HepG2 (cell line): Measurements from ENCODE around the gene STK32C. TPM values are rescaled to one million over a fixed set of nuclear protein-coding genes. Genes with fewer than 3 reads are reported as not detected.

Experiments
- ATAC-seq: fragments of 200-7000 bp; cut with Tn5 transposase; 3 replicates; pipeline ENCODE4 v1.9.1; 2020; ENCODE audit warnings: mild to moderate bottlenecking, moderate library complexity
- BruUV-seq: library from RNA; stranded (reverse); fragments of 400-500 nt; replicated peaks from 2 replicates; lab custom pipeline; 2021; lab: Mats Ljungman, UMichigan
- CTCF ChIA-PET: fragments of 300-600 bp; formaldehyde crosslinking; extraction: SDS; loops from one replicate; lab custom pipeline; 2021; ENCODE audit warnings: low total read pairs, inconsistent platforms, low intra/inter-chr PET ratio; lab: Yijun Ruan, JAX
- POLR2A ChIA-PET: fragments of 350-600 bp; sonication (Branson Sonifier 250); formaldehyde crosslinking; loops from one replicate; lab custom pipeline; 2020; ENCODE audit warnings: antibody characterized with exemption, inconsistent platforms; lab: Yijun Ruan, JAX
- DNase-seq: peaks from one replicate; pipeline ENCODE4 v3.0.0-alpha.2; 2015; ENCODE audit warnings: low spot score
- FAIRE-seq: peaks from 3 replicates; lab custom pipeline; 2011; peaks lifted over from hg19 to GRCh38; lab: Jason Lieb, UNC
- H2AFZ ChIP-seq: one replicate; pipeline ENCODE4 v1.6.1; 2011; ENCODE audit warnings: low read length, inconsistent platforms
- H3K27ac ChIP-seq: fragments of 300-600 bp; 3 replicates; pipeline ENCODE4 v1.8.0; 2011; ENCODE audit warnings: mixed run types, mild to moderate bottlenecking, mixed read lengths, low read length, inconsistent platforms; ENCODE audit not compliant: insufficient read depth; ENCODE audit errors: extremely low read length
- H3K27me3 ChIP-seq, 2 experiments: fragments of 200-600 bp in 1 of 2; 2 replicates in 1 of 2; 3 replicates in 1 of 2; pipeline versions ENCODE4 v1.6.0 to v1.8.0; 2011; ENCODE audit warnings: low read length in 2 of 2, mild to moderate bottlenecking in 2 of 2, moderate library complexity in 2 of 2, inconsistent platforms in 1 of 2; ENCODE audit not compliant: insufficient read depth in 2 of 2, control insufficient read depth in 1 of 2
- H3K36me3 ChIP-seq, 2 experiments: fragments of 200-600 bp in 1 of 2; replicated peaks in 1 of 2; 2 replicates in 1 of 2; 3 replicates in 1 of 2; pipeline versions ENCODE4 v1.5.1 to v1.8.0; 2011; ENCODE audit warnings: low read length in 2 of 2, inconsistent platforms in 1 of 2; ENCODE audit not compliant: insufficient read depth in 2 of 2, control insufficient read depth in 1 of 2
- H3K4me1 ChIP-seq: 2 replicates; pipeline ENCODE4 v1.5.1; 2012; ENCODE audit warnings: low read length, inconsistent platforms; ENCODE audit not compliant: insufficient read depth
- H3K4me2 ChIP-seq: 2 replicates; pipeline ENCODE4 v1.6.0; 2011; ENCODE audit warnings: low read depth, low read length, inconsistent platforms
- H3K4me3 ChIP-seq, 3 experiments: fragments of 200-600 bp in 1 of 3; sonication (generic), shearing (Covaris generic) in 1 of 3; replicated peaks in 1 of 3; 2 replicates each; pipeline ENCODE4 v1.5.1; 2011 to 2016; ENCODE audit warnings: low read length in 3 of 3, inconsistent platforms in 2 of 3, low read depth in 2 of 3, mild to moderate bottlenecking in 2 of 3, control low read depth in 1 of 3, mixed read lengths in 1 of 3; ENCODE audit not compliant: insufficient read depth in 1 of 3
- H3K79me2 ChIP-seq: one replicate; pipeline ENCODE4 v1.6.1; 2011; ENCODE audit warnings: low read length, inconsistent platforms; ENCODE audit not compliant: insufficient read depth
- H3K9ac ChIP-seq: 2 replicates; pipeline ENCODE4 v1.6.0; 2011; ENCODE audit warnings: mild to moderate bottlenecking, low read depth, low read length, inconsistent platforms; ENCODE audit not compliant: insufficient read depth
- H3K9me3 ChIP-seq: 2 replicates; pipeline ENCODE4 v1.5.1; 2012; ENCODE audit warnings: mild to moderate bottlenecking, low read length
- H4K20me1 ChIP-seq: 2 replicates; pipeline ENCODE4 v1.6.0; 2011; ENCODE audit warnings: inconsistent platforms, mild to moderate bottlenecking, low read length, moderate library complexity; ENCODE audit not compliant: insufficient read depth
- ELF1 ChIP-seq: sonication (generic); formaldehyde crosslinking; IDR thresholded peaks from 2 replicates; pipeline ENCODE4 v1.4.0; 2020; ENCODE audit warnings: missing genetic modification reagents
- GLMP ChIP-seq: sonication (generic); formaldehyde crosslinking; IDR thresholded peaks from 2 replicates; pipeline ENCODE4 v1.9.0; 2021; ENCODE audit warnings: missing genetic modification reagents, mild to moderate bottlenecking, borderline replicate concordance
- HNF4G ChIP-seq, 2 experiments: sonication (generic) in 1 of 2; formaldehyde crosslinking in 1 of 2; IDR thresholded peaks; 2 replicates each; pipeline versions ENCODE4 v1.4.0 to v1.6.1; 2011 to 2020; ENCODE audit warnings: borderline replicate concordance in 2 of 2, low read depth in 2 of 2, mild to moderate bottlenecking in 2 of 2, low read length in 1 of 2, missing genetic modification reagents in 1 of 2, moderate library complexity in 1 of 2
- HOXA5 ChIP-seq: sonication (generic); formaldehyde crosslinking; IDR thresholded peaks from 2 replicates; pipeline ENCODE4 v1.4.0; 2020; ENCODE audit warnings: missing genetic modification reagents
- MAFK ChIP-seq, 2 experiments: IDR thresholded peaks in 1 of 2; conservative IDR thresholded peaks in 1 of 2; 2 replicates each; pipeline ENCODE4 v1.6.1; 2011; ENCODE audit warnings: improper control_type of control experiment in 2 of 2, low read length in 2 of 2
- MZF1 ChIP-seq: sonication (generic); formaldehyde crosslinking; IDR thresholded peaks from 2 replicates; pipeline ENCODE4 v1.8.1; 2023; ENCODE audit warnings: mild to moderate bottlenecking, missing genetic modification reagents, borderline replicate concordance
- NR1H2 ChIP-seq: sonication (generic); formaldehyde crosslinking; IDR thresholded peaks from 2 replicates; pipeline ENCODE4 v1.8.1; 2022; ENCODE audit warnings: low read depth, missing genetic modification reagents, borderline replicate concordance
- SATB2 ChIP-seq: sonication (generic); formaldehyde crosslinking; IDR thresholded peaks from 2 replicates; pipeline ENCODE4 v1.5.0; 2020; ENCODE audit warnings: missing genetic modification reagents
- SMC3 ChIP-seq: IDR thresholded peaks from 2 replicates; pipeline ENCODE4 v1.6.1; 2011; ENCODE audit warnings: low read length, improper control_type of control experiment
- TFAP4 ChIP-seq: sonication (generic); IDR thresholded peaks from 2 replicates; pipeline ENCODE4 v1.6.1; 2016; ENCODE audit warnings: low read depth, borderline replicate concordance
- ZKSCAN8 ChIP-seq: IDR thresholded peaks from 2 replicates; pipeline ENCODE4 v1.6.1; 2016; ENCODE audit warnings: borderline replicate concordance, missing genetic modification reagents, missing compliant biosample characterization
- ZNF230 ChIP-seq: sonication (generic); formaldehyde crosslinking; IDR thresholded peaks from 2 replicates; pipeline ENCODE4 v1.4.0; 2020; ENCODE audit warnings: mild to moderate bottlenecking, missing genetic modification reagents
- ZNF329 ChIP-seq: sonication (generic); formaldehyde crosslinking; IDR thresholded peaks from 2 replicates; pipeline ENCODE4 v1.9.0; 2021; ENCODE audit warnings: low read depth, mild to moderate bottlenecking, missing genetic modification reagents
- ZNF382 ChIP-seq: sonication (generic); formaldehyde crosslinking; IDR thresholded peaks from 2 replicates; pipeline ENCODE4 v1.5.0; 2020; ENCODE audit warnings: missing genetic modification reagents, mild to moderate bottlenecking, borderline replicate concordance
- ZNF547 ChIP-seq: sonication (generic); formaldehyde crosslinking; IDR thresholded peaks from 2 replicates; pipeline ENCODE4 v1.5.1; 2020; ENCODE audit warnings: mild to moderate bottlenecking, missing genetic modification reagents
- ZNF704 ChIP-seq: sonication (generic); formaldehyde crosslinking; IDR thresholded peaks from 2 replicates; pipeline ENCODE4 v1.8.1; 2023; ENCODE audit warnings: mild to moderate bottlenecking, inconsistent platforms, moderate library complexity, missing genetic modification reagents, borderline replicate concordance
- WGBS: methylation state at CpG from one replicate; pipeline ENCODE4 v1.1.6; 2017; ENCODE audit warnings: low lambda C conversion rate; 5-methylcytosine and 5-hydroxymethylcytosine counted together
- in situ Hi-C: cut with HindIII; loops from 2 replicates; pipeline ENCODE4 v1.10.0; 2017; ENCODE audit warnings: low pct_unique_long_range_greater_than_20kb; ENCODE audit not compliant: extremely low pct_ligation_motif_present
- intact Hi-C: fragments of 100-400 bp; cut with micrococcal nuclease; formaldehyde crosslinking; loops from one replicate; pipeline ENCODE4 v1.10.0; 2022; ENCODE audit not compliant: unreplicated experiment
- polyA plus RNA-seq, 8 experiments: library from polyadenylated mRNA; depleted of rRNA in 3 of 8; stranded (reverse) in 7 of 8; unstranded in 1 of 8; fragments of >200 nt; fragmentation: Illumina TruSeq in 4 of 8; extraction: Trizol in 4 of 8; gene quantifications; 2 replicates each; pipeline versions ENCODE4 v1.2.1 to v1.2.3, GENCODE V29; 2011 to 2016; ENCODE audit warnings: low read depth in 4 of 8, missing spikeins in 1 of 8, mixed read lengths in 1 of 8; ENCODE audit not compliant: insufficient read depth in 1 of 8
- total RNA-seq, 5 experiments: library from RNA; depleted of rRNA; stranded (reverse); fragments of >200 nt; fragmentation: Illumina TruSeq; extraction: Trizol; gene quantifications; 2 replicates each; pipeline ENCODE4 v1.2.3, GENCODE V29; 2016; ENCODE audit warnings: low read depth in 1 of 5

The STK32C gene
- total and polyA plus RNA-seq, 2 of the 13 experiments (the other 11 are each of a cell fraction or from before 2014, with no cell fraction given), result 10.9 to 19.4 TPM

GRCh38 chr10:132247943-132248342 is 59.8 kb downstream of the STK32C start (continued):
- TF ChIP-seq ZNF329 (no peak), ELF1 (CRISPR knock-in tag) (no peak), MAFK (conservative IDR thresholded peaks at IDR 0.05 in 1 of 2, IDR thresholded peaks at IDR 0.05 in 1 of 2; ENCODE audit: low read length in 2 of 2) (no peak), GLMP (CRISPR knock-in tag) (no peak)

GRCh38 chr10:132246296-132246695 is 61.5 kb downstream of the STK32C start:
- CTCF ChIA-PET, result no interaction called here
- Histone ChIP-seq H3K9ac (no peak overlapping the region), H4K20me1 (no peaks in the 10 kb centered on the region), H3K9me3 (no peaks in the 10 kb centered on the region), H3K79me2 (no peaks in the 10 kb centered on the region), H3K36me3 (no peaks in the 10 kb centered on the region), H2AFZ (no peak overlapping the region), H3K4me3 (no peak overlapping the region), H3K4me1 (peaks cover 16% of the 10 kb centered on the region), H3K27ac (no peak overlapping the region), H3K27me3 (no peaks in the 10 kb centered on the region), H3K4me2 (no peak overlapping the region)
- BruUV-seq, result no TSS peak
- intact Hi-C loops (no loop called here), in situ Hi-C loops (no loop called here)
- WGBS, result 87% methylated on average over 7 of the region's 13 CpGs
- DNase-seq, result no peak
- POLR2A ChIA-PET, result no interaction called here
- ATAC-seq, result no peak
- FAIRE-seq, result no peak
- no peak for TF ChIP-seq ZKSCAN8 (CRISPR knock-in tag)
- TF ChIP-seq NR1H2 (CRISPR knock-in tag), result no peak
- no peak for TF ChIP-seq MZF1
- no peak for TF ChIP-seq ZNF547 (CRISPR knock-in tag)
- no peak for TF ChIP-seq SMC3
- TF ChIP-seq TFAP4, result no peak
- TF ChIP-seq ZNF230 (CRISPR knock-in tag), result no peak
- TF ChIP-seq SATB2, result no peak
- TF ChIP-seq HOXA5 (CRISPR knock-in tag), result no peak
- no peak for TF ChIP-seq ZNF704 (CRISPR knock-in tag)
- no peak for TF ChIP-seq ZNF382 (CRISPR knock-in tag)
- no peak for TF ChIP-seq HNF4G (IDR thresholded peaks at IDR 0.05; ENCODE audit: borderline replicate concordance, low read depth, low read length)
- TF ChIP-seq HNF4G (CRISPR knock-in tag; IDR thresholded peaks at IDR 0.05; ENCODE audit: borderline replicate concordance, low read depth), result no peak
